Stimulated activated CD8-positive, alpha-beta memory T cell treated with anti-CD3 and anti-CD28 coated beads, Interleukin-15, amount 100 ng/mL, for 4 hours (primary cell): Measurements from ENCODE around the gene SCO2.

ENCODE experiments used
- DNase-seq, 2 donors: peaks; one replicate each; pipeline ENCODE4 v3.0.0-alpha.2; 2020; ENCODE audit warnings: low read depth in 2 of 2

Gene SCO2

GRCh38 chr22:50531962-50532674 lies 6.7 kb upstream of the SCO2 start:
- no peak for DNase-seq

- DNase-seq = peak in 1 of 2 donors; percentile 60
Measured at GRCh38 chr22:50531546-50531961, 6.2 kb upstream of the SCO2 start.

GRCh38 chr22:50530877-50531545 lies 5.6 kb upstream of the SCO2 start:
- peak; percentile 69 to 72 for DNase-seq

GRCh38 chr22:50530580-50530876 lies 5.1 kb upstream of the SCO2 start:
- DNase-seq = no peak

- peak in 1 of 2 donors; percentile 61 for DNase-seq
Measured at GRCh38 chr22:50529897-50530579, 4.6 kb upstream of the SCO2 start, which contains the start of gene TYMP. Gene TYMP, minus strand, starts transcription at chr22:50530012. Its CDS starts 303 bp downstream, at chr22:50529709.

- DNase-seq = no peak
Measured at GRCh38 chr22:50529416-50529896, 4.1 kb upstream of the SCO2 start.

- no peak for DNase-seq
Measured at GRCh38 chr22:50528682-50529415, 3.5 kb upstream of the SCO2 start.

GRCh38 chr22:50527921-50528681 lies 2.7 kb upstream of the SCO2 start:
- no peak for DNase-seq

- no peak for DNase-seq
Measured at GRCh38 chr22:50526834-50527801, 1.7 kb upstream of the SCO2 start.

GRCh38 chr22:50526108-50526833 lies 873 bp upstream of the SCO2 start:
- DNase-seq = peak; percentile 70 to 71

- no peak for DNase-seq
Measured at GRCh38 chr22:50525858-50526107, 385 bp upstream of the SCO2 start.

- DNase-seq = no peak
Measured at GRCh38 chr22:50524676-50525103, 708 bp downstream of the SCO2 start.

- no peak for DNase-seq
Measured at GRCh38 chr22:50523806-50524675, 1.4 kb downstream of the SCO2 start.

- DNase-seq = no peak
Measured at GRCh38 chr22:50523458-50523805, 2.0 kb downstream of the SCO2 start.

- DNase-seq = no peak
Measured at GRCh38 chr22:50522806-50523438, 2.5 kb downstream of the SCO2 start.

- DNase-seq = no peak
Measured at GRCh38 chr22:50522208-50522805, 3.1 kb downstream of the SCO2 start.

- DNase-seq = no peak
Measured at GRCh38 chr22:50521710-50522109, 3.7 kb downstream of the SCO2 start.
